ENCODE measurements around the gene SEPTIN1.
"Not testable (repeated sequence)": the region's sequence is repeated elsewhere in the genome, so short reads cannot be mapped to it uniquely, and the experiment has no call there.

Gene SEPTIN1

GRCh38 chr16:30342751-30343490, 39.4 kb downstream of the SEPTIN1 start:
- H3K36me3 ChIP-seq (ENCODE audit: insufficient read depth): no peaks in the 10 kb centered on the region
- no peak overlapping the region for H3K4me3 ChIP-seq (IDR thresholded peaks at IDR 0.05; ENCODE audit: insufficient read depth, low read depth, low read length)
- H3K4me2 ChIP-seq: peak overlapping the region; percentile 92
- H2AFZ ChIP-seq (ENCODE audit: low read depth): peak overlapping the region; percentile 56; the same call in 1 of the 2 replicates
- no peaks in the 10 kb centered on the region for H3K27me3 ChIP-seq (ENCODE audit: insufficient read depth, low read depth)
- no peak for TF ChIP-seq CTCF (conservative IDR thresholded peaks at IDR 0.05; ENCODE audit: low read depth, low read length)
- peak overlapping the region; percentile 77 for H3K27ac ChIP-seq
- no peaks in the 10 kb centered on the region for H4K20me1 ChIP-seq (ENCODE audit: insufficient read depth)
- H3K79me2 ChIP-seq (ENCODE audit: insufficient read depth, low read depth): no peaks in the 10 kb centered on the region
- H3K9ac ChIP-seq: peak overlapping the region; percentile 35; the same call in 1 of the 2 replicates
- peaks cover 34% of the 10 kb centered on the region for H3K4me1 ChIP-seq (ENCODE audit: low read depth, poor library complexity, severe bottlenecking)

- not testable (repeated sequence) for H3K27ac ChIP-seq; H4K20me1 ChIP-seq (ENCODE audit: insufficient read depth); H3K4me3 ChIP-seq (IDR thresholded peaks at IDR 0.05; ENCODE audit: insufficient read depth, low read depth, low read length); H3K36me3 ChIP-seq (ENCODE audit: insufficient read depth); H3K27me3 ChIP-seq (ENCODE audit: insufficient read depth, low read depth); H3K9ac ChIP-seq; H2AFZ ChIP-seq (ENCODE audit: low read depth); H3K79me2 ChIP-seq (ENCODE audit: insufficient read depth, low read depth)
- H3K4me2 ChIP-seq: peak overlapping the region; percentile 92; the same call in 1 of the 2 replicates
- peaks cover 34% of the 10 kb centered on the region for H3K4me1 ChIP-seq (ENCODE audit: low read depth, poor library complexity, severe bottlenecking)
Observed at GRCh38 chr16:30341971-30342370, 40.4 kb downstream of the SEPTIN1 start.

GRCh38 chr16:30340621-30341020, 41.7 kb downstream of the SEPTIN1 start:
- Histone ChIP-seq H3K79me2 (ENCODE audit: insufficient read depth, low read depth) (no peaks in the 10 kb centered on the region), H3K4me1 (ENCODE audit: low read depth, poor library complexity, severe bottlenecking) (peaks cover 45% of the 10 kb centered on the region), H2AFZ (ENCODE audit: low read depth) (no peak overlapping the region), H3K9ac (no peak overlapping the region), H3K36me3 (ENCODE audit: insufficient read depth) (no peaks in the 10 kb centered on the region), H3K4me3 (IDR thresholded peaks at IDR 0.05; ENCODE audit: insufficient read depth, low read depth, low read length) (no peak overlapping the region), H3K4me2 (no peak overlapping the region), H3K27me3 (ENCODE audit: insufficient read depth, low read depth) (no peaks in the 10 kb centered on the region), H4K20me1 (ENCODE audit: insufficient read depth) (no peaks in the 10 kb centered on the region), H3K27ac (no peak overlapping the region)
- TF ChIP-seq CTCF (conservative IDR thresholded peaks at IDR 0.05; ENCODE audit: low read depth, low read length): no peak

- not testable (repeated sequence) for H3K9ac ChIP-seq; H3K4me3 ChIP-seq (IDR thresholded peaks at IDR 0.05; ENCODE audit: insufficient read depth, low read depth, low read length); H3K4me2 ChIP-seq; H2AFZ ChIP-seq (ENCODE audit: low read depth); H3K27ac ChIP-seq; H3K36me3 ChIP-seq (ENCODE audit: insufficient read depth); H3K27me3 ChIP-seq (ENCODE audit: insufficient read depth, low read depth); H3K79me2 ChIP-seq (ENCODE audit: insufficient read depth, low read depth); H4K20me1 ChIP-seq (ENCODE audit: insufficient read depth)
- H3K4me1 ChIP-seq (ENCODE audit: low read depth, poor library complexity, severe bottlenecking): peaks cover 32% of the 10 kb centered on the region
Observed at GRCh38 chr16:30338715-30339114, 43.6 kb downstream of the SEPTIN1 start.

GRCh38 chr16:30337964-30338357, 44.4 kb downstream of the SEPTIN1 start:
- H3K9ac ChIP-seq; H3K79me2 ChIP-seq (ENCODE audit: insufficient read depth, low read depth); H3K36me3 ChIP-seq (ENCODE audit: insufficient read depth); H3K27ac ChIP-seq; H3K4me3 ChIP-seq (IDR thresholded peaks at IDR 0.05; ENCODE audit: insufficient read depth, low read depth, low read length); H4K20me1 ChIP-seq (ENCODE audit: insufficient read depth); H3K4me2 ChIP-seq; H3K27me3 ChIP-seq (ENCODE audit: insufficient read depth, low read depth); H2AFZ ChIP-seq (ENCODE audit: low read depth): not testable (repeated sequence)
- H3K4me1 ChIP-seq (ENCODE audit: low read depth, poor library complexity, severe bottlenecking): peaks cover 30% of the 10 kb centered on the region
